ENCODE results near the gene SEMA6B. TPM values are rescaled to one million over a fixed set of nuclear protein-coding genes. Genes with fewer than 3 reads are reported as not detected.

SEMA6B gene
- total and polyA plus RNA-seq, 2 experiments from 2014 or later: 10.5 to 130 TPM

GRCh38 chr19:4517451-4518057, 41.9 kb downstream of the SEMA6B start:
- H3K36me3 ChIP-seq: no peaks in the 10 kb centered on the region
- no peaks in the 10 kb centered on the region for H3K9me3 ChIP-seq (ENCODE audit: low read depth)
- no peaks in the 10 kb centered on the region for H3K27me3 ChIP-seq
- no peak overlapping the region for H3K4me3 ChIP-seq
- no peak overlapping the region for H3K27ac ChIP-seq
- TF ChIP-seq CTCF (IDR thresholded peaks at IDR 0.05; ENCODE audit: low read depth, low read length): no peak
- no peaks in the 10 kb centered on the region for H3K4me1 ChIP-seq (ENCODE audit: low read depth)
- no peak for DNase-seq (ENCODE audit: low read depth in 1 of 2, low spot score in 1 of 2)

- Histone ChIP-seq H3K9me3 (ENCODE audit: low read depth) (no peaks in the 10 kb centered on the region), H3K4me3 (no peak overlapping the region), H3K27ac (no peak overlapping the region), H3K4me1 (ENCODE audit: low read depth) (no peaks in the 10 kb centered on the region), H3K27me3 (no peaks in the 10 kb centered on the region), H3K36me3 (no peaks in the 10 kb centered on the region)
- TF ChIP-seq CTCF (IDR thresholded peaks at IDR 0.05; ENCODE audit: low read depth, low read length): no peak
- DNase-seq (ENCODE audit: low read depth in 1 of 2, low spot score in 1 of 2): no peak
These were observed 42.6 kb downstream of the SEMA6B start for GRCh38 chr19:4516939-4517300.

- H3K36me3 ChIP-seq: no peaks in the 10 kb centered on the region
- no peaks in the 10 kb centered on the region for H3K9me3 ChIP-seq (ENCODE audit: low read depth)
- DNase-seq (ENCODE audit: low read depth in 1 of 2, low spot score in 1 of 2): no peak
- H3K27ac ChIP-seq: no peak overlapping the region
- no peak overlapping the region for H3K4me3 ChIP-seq
- no peaks in the 10 kb centered on the region for H3K27me3 ChIP-seq
- TF ChIP-seq CTCF (IDR thresholded peaks at IDR 0.05; ENCODE audit: low read depth, low read length): no peak
- H3K4me1 ChIP-seq (ENCODE audit: low read depth): no peaks in the 10 kb centered on the region
These were observed 43.1 kb downstream of the SEMA6B start for GRCh38 chr19:4516199-4516938.

GRCh38 chr19:4515732-4516131, 43.8 kb downstream of the SEMA6B start:
- H3K36me3 ChIP-seq: no peaks in the 10 kb centered on the region
- TF ChIP-seq CTCF (IDR thresholded peaks at IDR 0.05; ENCODE audit: low read depth, low read length): no peak
- H3K4me3 ChIP-seq: no peak overlapping the region
- H3K9me3 ChIP-seq (ENCODE audit: low read depth): no peaks in the 10 kb centered on the region
- no peaks in the 10 kb centered on the region for H3K4me1 ChIP-seq (ENCODE audit: low read depth)
- H3K27ac ChIP-seq: no peak overlapping the region
- no peak for DNase-seq (ENCODE audit: low read depth in 1 of 2, low spot score in 1 of 2)
- no peaks in the 10 kb centered on the region for H3K27me3 ChIP-seq

GRCh38 chr19:4513248-4513647, 46.2 kb downstream of the SEMA6B start:
- no peaks in the 10 kb centered on the region for H3K27me3 ChIP-seq
- no peak for TF ChIP-seq CTCF (IDR thresholded peaks at IDR 0.05; ENCODE audit: low read depth, low read length)
- H3K4me1 ChIP-seq (ENCODE audit: low read depth): no peaks in the 10 kb centered on the region
- no peak overlapping the region for H3K4me3 ChIP-seq
- no peak for DNase-seq (ENCODE audit: low read depth in 1 of 2, low spot score in 1 of 2)
- no peak overlapping the region for H3K27ac ChIP-seq
- H3K9me3 ChIP-seq (ENCODE audit: low read depth): no peaks in the 10 kb centered on the region
- no peaks in the 10 kb centered on the region for H3K36me3 ChIP-seq
